Endodermal cell (in vitro differentiated cells): Measurements from ENCODE around the gene RBFOX1. TPM values are rescaled to one million over a fixed set of nuclear protein-coding genes. Genes with fewer than 3 reads are reported as not detected.

Experiments used
- DNase-seq: peaks from one replicate; pipeline ENCODE4 v3.0.0-alpha.2; 2017
- H3K27ac ChIP-seq: 2 replicates; pipeline ENCODE4 v1.5.1; 2013; ENCODE audit warnings: mild to moderate bottlenecking, low read depth, low read length, moderate library complexity
- H3K27me3 ChIP-seq: 2 replicates; pipeline ENCODE4 v1.6.1; 2013; ENCODE audit warnings: mild to moderate bottlenecking, low read length, moderate library complexity; ENCODE audit not compliant: insufficient read depth, control insufficient read depth, poor library complexity, severe bottlenecking
- H3K36me3 ChIP-seq: 2 replicates; pipeline ENCODE4 v1.7.0; 2013; ENCODE audit warnings: mild to moderate bottlenecking, low read length, moderate library complexity; ENCODE audit not compliant: control insufficient read depth, insufficient read depth
- H3K4me1 ChIP-seq: one replicate; pipeline ENCODE4 v1.7.0; 2013; ENCODE audit warnings: low read length; ENCODE audit not compliant: control insufficient read depth, insufficient read depth
- H3K4me3 ChIP-seq: 2 replicates; pipeline ENCODE4 v1.5.1; 2013; ENCODE audit warnings: mild to moderate bottlenecking, low read length, moderate library complexity
- H3K9ac ChIP-seq: 2 replicates; pipeline ENCODE4 v1.6.1; 2013; ENCODE audit warnings: mild to moderate bottlenecking, low read length, moderate library complexity; ENCODE audit not compliant: poor library complexity, severe bottlenecking; ENCODE audit errors: extremely low read depth
- H3K9me3 ChIP-seq: 2 replicates; pipeline ENCODE4 v1.6.1; 2013; ENCODE audit warnings: mild to moderate bottlenecking, low read length, moderate library complexity; ENCODE audit not compliant: control insufficient read depth
- H3K27ac Mint-ChIP-seq: 2 replicates; pipeline ENCODE4 v1.8.0; 2020; ENCODE audit warnings: mixed read lengths
- H3K27me3 Mint-ChIP-seq: 2 replicates; pipeline ENCODE4 v1.8.0; 2021; ENCODE audit warnings: mild to moderate bottlenecking, mixed read lengths; ENCODE audit not compliant: insufficient read depth
- H3K36me3 Mint-ChIP-seq: 2 replicates; pipeline ENCODE4 v1.8.0; 2020; ENCODE audit warnings: low read depth, mixed read lengths
- H3K4me1 Mint-ChIP-seq: 2 replicates; pipeline ENCODE4 v1.8.0; 2020; ENCODE audit warnings: mixed read lengths
- H3K4me3 Mint-ChIP-seq: 2 replicates; pipeline ENCODE4 v1.8.0; 2020; ENCODE audit warnings: mild to moderate bottlenecking, moderate library complexity, mixed read lengths
- H3K9me3 Mint-ChIP-seq: 2 replicates; pipeline ENCODE4 v1.8.0; 2020; ENCODE audit warnings: mild to moderate bottlenecking, mixed read lengths
- WGBS, 2 experiments: methylation state at CpG; one replicate each; pipeline versions ENCODE4 v1.1.5 to v1.1.7; 2013; ENCODE audit warnings: missing lambda C conversion rate in 2 of 2, mixed read lengths in 1 of 2; ENCODE audit not compliant: insufficient coverage in 1 of 2, insufficient read length in 1 of 2; 5-methylcytosine and 5-hydroxymethylcytosine counted together
- total RNA-seq, 2 donors: library from RNA; stranded (reverse); fragmentation: NEBNext Ultra II Directional in 1 of 2; extraction: Animal tissue kit (Norgen Biotek cat#: 25700) in 1 of 2; gene quantifications; 2 replicates in 1 of 2; 3 replicates in 1 of 2; pipeline ENCODE4 v1.2.1, GENCODE V29; 2021
- TF ChIP-seq, protein P1 (sequence below): fragments of 200-600 bp; sonication (generic); conservative IDR thresholded peaks from 2 replicates; pipeline ENCODE4 v1.5.0; 2021; ENCODE audit warnings: antibody characterized with exemption, mild to moderate bottlenecking

Gene RBFOX1
- total RNA-seq, 2 donors from 2014 or later = 2.6 to 2.7 TPM

DNA sequence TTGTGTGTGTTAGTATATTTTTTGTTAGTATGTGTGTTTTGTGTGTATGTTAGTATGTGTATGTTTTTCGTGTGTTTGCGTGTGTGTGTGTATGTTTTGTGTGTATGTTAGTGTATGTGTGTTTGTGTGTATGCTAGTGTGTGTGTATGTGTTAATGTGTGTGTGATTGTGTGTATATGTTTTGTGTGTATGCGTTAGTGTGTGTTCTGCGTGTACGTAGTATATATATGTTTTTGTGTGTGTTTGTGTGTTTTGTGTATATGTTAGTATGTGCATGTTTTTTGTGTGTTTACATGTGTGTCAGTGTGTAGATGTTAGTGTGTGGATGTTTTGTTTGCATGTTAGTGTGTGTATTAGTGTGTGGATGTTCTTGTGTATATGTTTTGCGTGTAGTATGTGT, 29.6 kb downstream of the RBFOX1 start:
- H3K4me1 ChIP-seq = no peaks in the 10 kb centered on the region
- H3K36me3 Mint-ChIP-seq = no peaks in the 10 kb centered on the region
- H3K9me3 ChIP-seq = no peaks in the 10 kb centered on the region
- H3K4me1 Mint-ChIP-seq = peaks cover 4% of the 10 kb centered on the region
- H3K27me3 ChIP-seq = no peaks in the 10 kb centered on the region
- no peaks in the 10 kb centered on the region for H3K9me3 Mint-ChIP-seq
- H3K27ac Mint-ChIP-seq = no peak overlapping the region
- no peak overlapping the region for H3K4me3 ChIP-seq
- no peak overlapping the region for H3K4me3 Mint-ChIP-seq
- no peak for DNase-seq
- H3K27ac ChIP-seq = no peak overlapping the region
- 89 to 90% methylated on average over 2 to 6 of the region's 6 CpGs for WGBS, 2 experiments
- H3K9ac ChIP-seq = no peak overlapping the region
- H3K36me3 ChIP-seq = no peaks in the 10 kb centered on the region
- H3K27me3 Mint-ChIP-seq = peaks cover 2% of the 10 kb centered on the region
- TF ChIP-seq, protein P1, sequence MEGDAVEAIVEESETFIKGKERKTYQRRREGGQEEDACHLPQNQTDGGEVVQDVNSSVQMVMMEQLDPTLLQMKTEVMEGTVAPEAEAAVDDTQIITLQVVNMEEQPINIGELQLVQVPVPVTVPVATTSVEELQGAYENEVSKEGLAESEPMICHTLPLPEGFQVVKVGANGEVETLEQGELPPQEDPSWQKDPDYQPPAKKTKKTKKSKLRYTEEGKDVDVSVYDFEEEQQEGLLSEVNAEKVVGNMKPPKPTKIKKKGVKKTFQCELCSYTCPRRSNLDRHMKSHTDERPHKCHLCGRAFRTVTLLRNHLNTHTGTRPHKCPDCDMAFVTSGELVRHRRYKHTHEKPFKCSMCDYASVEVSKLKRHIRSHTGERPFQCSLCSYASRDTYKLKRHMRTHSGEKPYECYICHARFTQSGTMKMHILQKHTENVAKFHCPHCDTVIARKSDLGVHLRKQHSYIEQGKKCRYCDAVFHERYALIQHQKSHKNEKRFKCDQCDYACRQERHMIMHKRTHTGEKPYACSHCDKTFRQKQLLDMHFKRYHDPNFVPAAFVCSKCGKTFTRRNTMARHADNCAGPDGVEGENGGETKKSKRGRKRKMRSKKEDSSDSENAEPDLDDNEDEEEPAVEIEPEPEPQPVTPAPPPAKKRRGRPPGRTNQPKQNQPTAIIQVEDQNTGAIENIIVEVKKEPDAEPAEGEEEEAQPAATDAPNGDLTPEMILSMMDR = no peak

- Mint-ChIP-seq H3K4me1 (peaks cover 5% of the 10 kb centered on the region), H3K27ac (no peak overlapping the region), H3K36me3 (no peaks in the 10 kb centered on the region), H3K4me3 (no peak overlapping the region), H3K9me3 (no peaks in the 10 kb centered on the region), H3K27me3 (peaks cover 2% of the 10 kb centered on the region)
- no peak overlapping the region for H3K27ac ChIP-seq
- TF ChIP-seq, protein P1 = no peak
- no peaks in the 10 kb centered on the region for H3K4me1 ChIP-seq
- H3K9me3 ChIP-seq = no peaks in the 10 kb centered on the region
- 84 to 92% methylated on average over 12 to 18 of the region's 18 CpGs for WGBS, 2 experiments
- no peaks in the 10 kb centered on the region for H3K27me3 ChIP-seq
- no peaks in the 10 kb centered on the region for H3K36me3 ChIP-seq
- no peak overlapping the region for H3K4me3 ChIP-seq
- DNase-seq = no peak
- H3K9ac ChIP-seq = no peak overlapping the region
Measured at GRCh38 chr16:7363422-7364417, 31.1 kb downstream of the RBFOX1 start.

DNA sequence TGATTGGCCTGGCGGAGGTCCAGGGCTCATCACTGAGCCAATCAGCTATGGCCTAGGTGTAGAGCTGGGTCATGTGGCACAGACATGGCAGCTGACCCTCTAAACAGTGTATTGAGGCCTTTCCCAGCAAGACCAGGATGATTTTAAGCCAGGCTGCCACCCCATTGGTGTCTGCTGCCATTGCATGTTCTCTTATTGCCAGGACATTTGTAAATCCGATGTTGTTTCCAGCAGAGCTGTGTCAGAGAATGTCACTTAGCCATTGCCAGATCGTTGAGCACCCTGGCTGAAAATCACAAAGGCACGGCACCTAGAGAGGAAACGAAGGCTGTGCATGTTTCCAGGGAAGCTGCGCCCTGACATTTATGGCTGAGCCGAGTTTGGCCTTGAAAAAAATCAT, 33.4 kb downstream of the RBFOX1 start:
- Mint-ChIP-seq H3K9me3 (no peaks in the 10 kb centered on the region), H3K4me1 (peaks cover 19% of the 10 kb centered on the region), H3K27ac (no peak overlapping the region), H3K36me3 (no peaks in the 10 kb centered on the region), H3K27me3 (peaks cover 2% of the 10 kb centered on the region), H3K4me3 (no peak overlapping the region)
- H3K4me1 ChIP-seq = no peaks in the 10 kb centered on the region
- 88 to 93% methylated on average over 7 of the region's 7 CpGs for WGBS, 2 experiments
- H3K9me3 ChIP-seq = no peaks in the 10 kb centered on the region
- H3K4me3 ChIP-seq = no peak overlapping the region
- H3K9ac ChIP-seq = no peak overlapping the region
- no peaks in the 10 kb centered on the region for H3K36me3 ChIP-seq
- DNase-seq = no peak
- H3K27ac ChIP-seq = no peak overlapping the region
- H3K27me3 ChIP-seq = no peaks in the 10 kb centered on the region
- TF ChIP-seq, protein P1 = no peak
